Adrenal gland (tissue), 12 donors: ENCODE results near the gene ERCC3. TPM values are rescaled to one million over a fixed set of nuclear protein-coding genes. Genes with fewer than 3 reads are reported as not detected.

ENCODE experiments used
- DNase-seq, 7 donors: peaks; one replicate each; pipeline ENCODE4 v3.0.0-alpha.2; 2019 to 2020
- H3K27ac ChIP-seq, 5 donors: fragments of 200-600 bp; sonication (generic) in 4 of 5; 1 replicate in 3 of 5; 2 replicates in 2 of 5; pipeline versions ENCODE4 v1.5.1 to v1.8.0; 2016 to 2020; ENCODE audit warnings: mild to moderate bottlenecking in 1 of 5
- H3K27me3 ChIP-seq: fragments of 200-600 bp; 2 replicates; pipeline ENCODE4 v1.8.0; 2021
- H3K36me3 ChIP-seq, 2 donors: fragments of 200-600 bp; replicated peaks in 1 of 2; 1 replicate in 1 of 2; 2 replicates in 1 of 2; pipeline versions ENCODE4 v1.5.1 to v1.8.0; 2018 to 2022
- H3K4me1 ChIP-seq, 2 donors: fragments of 200-600 bp; replicated peaks in 1 of 2; 1 replicate in 1 of 2; 2 replicates in 1 of 2; pipeline versions ENCODE4 v1.5.1 to v1.8.0; 2018 to 2021
- H3K4me3 ChIP-seq, 4 donors: fragments of 200-600 bp; sonication (generic) in 3 of 4; one replicate each; pipeline ENCODE4 v1.5.1; 2016 to 2018
- H3K9me3 ChIP-seq, 3 donors: fragments of 200-600 bp; sonication (generic) in 1 of 3; replicated peaks in 1 of 3; 1 replicate in 2 of 3; 2 replicates in 1 of 3; pipeline versions ENCODE4 v1.5.1 to v1.8.0; 2016 to 2021
- CTCF ChIP-seq, 6 experiments: fragments of 450-650 bp in 4 of 6; fragments of 200-600 bp in 2 of 6; sonication (generic) in 1 of 6; IDR thresholded peaks; 1 replicate in 5 of 6; 2 replicates in 1 of 6; pipeline versions ENCODE4 v1.5.1 to v1.8.0; 2016 to 2021; ENCODE audit warnings: antibody characterized with exemption in 6 of 6, mild to moderate bottlenecking in 2 of 6, moderate library complexity in 1 of 6
- POLR2A ChIP-seq, 2 donors: fragments of 450-650 bp; IDR thresholded peaks; one replicate each; pipeline ENCODE4 v1.6.1; 2017; ENCODE audit warnings: antibody characterized with exemption in 2 of 2, mild to moderate bottlenecking in 2 of 2, moderate library complexity in 1 of 2
- WGBS, 4 donors: extraction: QIAGEN DNeasy Blood & Tissue Kit in 2 of 4; methylation state at CpG; one replicate each; pipeline versions ENCODE4 v1.1.5 to v1.1.7; 2013 to 2017; 5-methylcytosine and 5-hydroxymethylcytosine counted together
- intact Hi-C, 2 donors: fragments of 100-400 bp; cut with DNase I; formaldehyde crosslinking; loops; one replicate each; pipeline versions ENCODE4 v1.14.1 to v1.15.0; 2022 to 2023
- polyA plus RNA-seq, 3 donors: library from polyadenylated mRNA; stranded (reverse); fragments of 200-250 nt in 2 of 3; fragments of 350-450 nt in 1 of 3; fragmentation: Illumina TruSeq in 1 of 3; extraction: RNeasy Lipid Tissue Mini Kit (QIAGEN cat#74804) in 1 of 3; gene quantifications; one replicate each; pipeline ENCODE4 v1.2.3, GENCODE V29; 2013 to 2014
- total RNA-seq, 9 donors: library from RNA; depleted of rRNA in 4 of 9; stranded (reverse); fragments of >200 nt in 4 of 9; fragments of 120-200 nt in 1 of 9; fragmentation: NEBNext Ultra II Directional in 1 of 9; extraction: Animal tissue kit (Norgen Biotek cat#: 25700) in 1 of 9; gene quantifications; one replicate each; pipeline versions ENCODE4 v1.1.0 to v1.2.4, GENCODE V29; 2013 to 2023
- donor health status: healthy with polysubstance abuse.
- donor health status: Bipolar disorder and iron deficiency.
- donor health status: DM: yes; HTN: yes; CAD: no.
- donor health status: DM: no; HTN: no; CAD: no.
- donor health status: DM: no; HTN: no; CAD: no.
- donor health status: DM: yes; HTN: yes; CAD: no.

ERCC3 gene
- total and polyA plus RNA-seq, 12 donors = 26.7 to 65.8 (median 37.5) TPM

DNA sequence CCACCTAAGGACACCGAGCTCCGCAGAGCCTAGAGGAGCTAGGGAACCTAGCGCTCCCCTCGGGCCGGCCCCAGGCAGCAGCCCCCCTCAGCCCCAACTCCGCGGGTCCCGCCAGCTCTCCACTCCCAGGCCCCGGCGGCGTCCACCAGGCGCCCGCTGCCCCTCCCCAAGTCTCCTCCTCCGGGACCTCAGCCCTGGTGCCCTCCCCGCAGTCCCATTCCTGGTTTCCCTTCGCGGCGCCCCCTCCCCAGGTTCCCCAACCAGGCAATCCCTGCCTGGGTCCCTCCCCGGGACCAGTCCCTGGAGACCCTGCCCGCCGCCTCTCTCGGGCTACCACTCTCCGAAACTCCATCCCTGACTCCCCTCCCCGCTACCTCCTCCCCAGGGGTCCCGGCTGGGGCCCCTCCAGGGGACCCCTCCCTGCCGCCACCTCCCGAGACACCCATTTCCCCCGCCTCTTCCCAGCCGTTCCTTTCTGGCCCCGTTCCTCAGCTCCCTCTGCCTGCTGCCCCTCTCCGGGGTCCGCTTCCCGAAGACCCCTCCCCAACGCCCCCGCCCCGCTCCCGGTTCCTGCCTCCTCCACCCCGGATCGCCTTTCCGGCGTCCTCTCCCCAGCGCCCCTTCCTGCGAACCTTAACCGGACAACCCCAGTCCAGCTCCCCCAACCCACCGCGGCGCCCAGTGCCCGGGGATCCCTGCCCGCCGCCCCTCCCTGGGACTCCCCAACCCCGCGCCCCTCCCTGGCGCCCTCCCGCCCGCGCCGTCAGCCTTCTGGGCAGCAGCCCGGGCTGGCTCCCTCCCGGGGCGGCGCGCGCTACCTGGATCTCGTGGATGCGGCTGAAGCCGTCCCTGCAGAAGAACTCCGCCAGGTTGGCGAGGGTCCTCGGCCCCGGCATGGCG lies 74.5 kb downstream of the ERCC3 start:
- H3K4me3 ChIP-seq = peak overlapping the region in 2 of 4 donors; percentile 21 to 52
- TF ChIP-seq CTCF (IDR thresholded peaks at IDR 0.05) (no peak), POLR2A (IDR thresholded peaks at IDR 0.05) (no peak)
- DNase-seq = no peak
- H3K36me3 ChIP-seq = no peaks in the 10 kb centered on the region
- H3K27me3 ChIP-seq = peaks cover 39% of the 10 kb centered on the region
- 1 to 3% (median 2%) methylated on average over 17 to 71 of the region's 71 CpGs for WGBS, 4 donors
- intact Hi-C loops = no loop called here
- H3K9me3 ChIP-seq = no peaks in the 10 kb centered on the region
- no peak overlapping the region for H3K27ac ChIP-seq
- H3K4me1 ChIP-seq = peaks cover 12 to 13% of the 10 kb centered on the region in 2 donors

- Histone ChIP-seq H3K36me3 (no peaks in the 10 kb centered on the region), H3K4me1 (peaks cover 12 to 13% of the 10 kb centered on the region in 2 donors), H3K27me3 (peaks cover 39% of the 10 kb centered on the region), H3K9me3 (no peaks in the 10 kb centered on the region), H3K4me3 (peak overlapping the region in 2 of 4 donors; percentile 21 to 52), H3K27ac (no peak overlapping the region)
- no peak for DNase-seq
- intact Hi-C loops = no loop called here
- TF ChIP-seq CTCF (IDR thresholded peaks at IDR 0.05) = no peak
- TF ChIP-seq POLR2A (IDR thresholded peaks at IDR 0.05) = no peak
- WGBS, 4 donors = 0 to 5% (median 2%) methylated on average over 4 to 35 of the region's 35 CpGs
These were observed 75.2 kb downstream of the ERCC3 start for GRCh38 chr2:127218812-127219170.

DNA sequence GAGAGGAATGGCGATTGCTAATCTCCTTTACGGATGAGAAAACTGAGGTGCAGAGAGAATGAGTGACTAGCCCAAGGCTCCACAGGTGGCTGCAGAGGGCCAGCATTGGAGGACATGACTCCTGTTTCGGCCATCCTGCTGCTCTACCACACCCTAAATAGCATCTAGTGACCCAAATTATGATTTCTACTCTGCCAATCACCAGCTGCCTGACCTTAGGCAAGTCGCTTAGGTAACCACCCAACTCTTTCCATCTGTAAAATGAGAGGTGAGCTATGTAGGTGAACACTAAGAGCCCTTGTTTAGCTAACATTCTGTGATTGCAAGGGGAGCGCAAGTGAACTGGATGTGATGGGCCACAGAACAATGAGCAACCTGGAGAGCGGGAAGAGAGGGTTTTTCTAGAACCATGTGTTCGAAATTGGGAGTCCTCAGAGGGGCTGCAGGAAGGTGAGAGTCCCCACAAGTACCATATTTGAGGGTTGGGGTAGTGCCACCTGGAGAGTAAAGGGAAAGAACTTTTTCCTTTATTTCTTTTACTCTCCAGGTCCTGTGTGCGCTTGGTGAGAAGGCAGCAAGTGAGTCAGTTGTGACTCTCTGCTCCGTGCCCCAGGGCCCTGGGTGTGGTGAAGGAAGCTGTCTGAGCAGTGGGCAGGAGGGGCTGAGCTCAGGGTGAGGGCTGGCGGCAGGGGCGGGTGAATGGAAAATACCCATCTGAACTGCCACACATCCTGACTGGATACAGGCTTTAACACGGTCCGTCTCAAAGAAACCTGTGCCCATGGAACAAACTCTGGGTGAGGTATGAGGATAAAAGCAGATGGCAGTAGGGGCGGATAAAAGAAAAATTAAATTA lies 76.2 kb downstream of the ERCC3 start:
- no peaks in the 10 kb centered on the region for H3K36me3 ChIP-seq
- no peak overlapping the region for H3K27ac ChIP-seq
- no peak for DNase-seq
- H3K4me3 ChIP-seq = no peak overlapping the region
- no peaks in the 10 kb centered on the region for H3K9me3 ChIP-seq
- intact Hi-C loops = no loop called here
- H3K27me3 ChIP-seq = peaks cover 36% of the 10 kb centered on the region
- peaks cover 12 to 13% of the 10 kb centered on the region in 2 donors for H3K4me1 ChIP-seq
- TF ChIP-seq POLR2A (IDR thresholded peaks at IDR 0.05) = no peak
- no peak for TF ChIP-seq CTCF (IDR thresholded peaks at IDR 0.05)
- 75 to 86% (median 76%) methylated on average over 14 of the region's 14 CpGs for WGBS, 4 donors

DNA sequence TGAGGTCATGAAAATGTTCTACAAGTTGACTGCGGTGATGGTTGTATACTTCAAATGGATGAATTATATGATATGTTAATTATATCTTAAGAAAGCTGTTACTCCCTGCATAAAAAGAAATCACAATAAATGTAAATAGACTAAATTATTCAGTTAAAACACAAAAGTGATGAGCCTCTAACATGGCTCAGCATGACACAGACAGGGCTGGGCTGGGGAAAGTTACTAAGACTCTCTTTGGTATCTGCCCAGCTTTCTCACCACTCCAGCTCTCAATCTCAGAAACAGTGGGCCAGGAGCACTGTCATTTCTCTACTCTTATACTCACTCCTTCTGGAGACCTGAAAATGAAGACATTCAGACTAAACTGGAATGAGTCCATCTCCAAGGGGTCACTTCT lies 77.4 kb downstream of the ERCC3 start:
- DNase-seq = no peak
- intact Hi-C loops = no loop called here
- WGBS, 4 donors = 93 to 100% (median 99%) methylated on average over 1 of the region's 1 CpG

More for the DNA sequence above, 77.4 kb downstream of the ERCC3 start:
- no peak overlapping the region for H3K27ac ChIP-seq
- peaks cover 29% of the 10 kb centered on the region for H3K27me3 ChIP-seq
- peaks cover 12 to 13% of the 10 kb centered on the region in 2 donors for H3K4me1 ChIP-seq
- TF ChIP-seq POLR2A (IDR thresholded peaks at IDR 0.05) = no peak
- H3K4me3 ChIP-seq = no peak overlapping the region
- H3K36me3 ChIP-seq = no peaks in the 10 kb centered on the region
- no peaks in the 10 kb centered on the region for H3K9me3 ChIP-seq
